Umbilical cord (tissue), 2 donors: ENCODE results near the gene TMEM120B. TPM values are rescaled to one million over a fixed set of nuclear protein-coding genes. Genes with fewer than 3 reads are reported as not detected.

ENCODE experiments used
- DNase-seq: peaks from one replicate; pipeline ENCODE4 v3.0.0-alpha.2; 2015; ENCODE audit warnings: low spot score
- total RNA-seq: library from RNA; depleted of rRNA; stranded (reverse); fragments of >200 nt; gene quantifications from one replicate; pipeline ENCODE4 v1.2.3, GENCODE V29; 2014; ENCODE audit warnings: low replicate concordance; ENCODE audit not compliant: insufficient read depth

The TMEM120B gene
- total RNA-seq, 1 donor from 2014 or later = 3.1 TPM

- no peak for DNase-seq
Observed at GRCh38 chr12:121816925-121817647, 104.5 kb downstream of the TMEM120B start.

- no peak for DNase-seq
Observed at GRCh38 chr12:121817648-121818043, 105.1 kb downstream of the TMEM120B start.

- no peak for DNase-seq
Observed at GRCh38 chr12:121819212-121819949, 106.8 kb downstream of the TMEM120B start.

- no peak for DNase-seq
Observed at GRCh38 chr12:121820056-121820455, 107.5 kb downstream of the TMEM120B start.

GRCh38 chr12:121822393-121823100 lies 110.0 kb downstream of the TMEM120B start:
- no peak for DNase-seq

GRCh38 chr12:121823101-121823726 lies 110.7 kb downstream of the TMEM120B start:
- DNase-seq = no peak

- DNase-seq = no peak
Observed at GRCh38 chr12:121823727-121824115, 111.2 kb downstream of the TMEM120B start.

- no peak for DNase-seq
Observed at GRCh38 chr12:121825041-121825523, 112.5 kb downstream of the TMEM120B start.

GRCh38 chr12:121826318-121827150 lies 114.0 kb downstream of the TMEM120B start:
- no peak for DNase-seq

- no peak for DNase-seq
Observed at GRCh38 chr12:121827351-121828099, 115.0 kb downstream of the TMEM120B start.

GRCh38 chr12:121828306-121828705 lies 115.8 kb downstream of the TMEM120B start:
- DNase-seq = no peak

- DNase-seq = no peak
Observed at GRCh38 chr12:121828826-121829225, 116.3 kb downstream of the TMEM120B start.

- DNase-seq = no peak
Observed at GRCh38 chr12:121829250-121829918, 116.8 kb downstream of the TMEM120B start.

- no peak for DNase-seq
Observed at GRCh38 chr12:121830134-121830533, 117.6 kb downstream of the TMEM120B start.

GRCh38 chr12:121830588-121831265 lies 118.2 kb downstream of the TMEM120B start:
- no peak for DNase-seq
